Omental fat pad (tissue), 4 donors: Measurements from ENCODE around the gene TNNC2. TPM values are rescaled to one million over a fixed set of nuclear protein-coding genes. Genes with fewer than 3 reads are reported as not detected.
"Not testable (repeated sequence)": the region's sequence is repeated elsewhere in the genome, so short reads cannot be mapped to it uniquely, and the experiment has no call there.

Experiments used
- ATAC-seq: fragments of 150-250 bp; one replicate; pipeline ENCODE4 v1.9.1; 2016; ENCODE audit warnings: mild to moderate bottlenecking, moderate library complexity; ENCODE audit not compliant: low FRiP score
- DNase-seq: peaks from one replicate; pipeline ENCODE4 v3.0.0-alpha.2; 2019; ENCODE audit warnings: low spot score
- total RNA-seq, 4 donors: library from RNA; depleted of rRNA; stranded (reverse); fragments of >200 nt; gene quantifications; one replicate each; pipeline ENCODE4 v1.1.0, GENCODE V29; 2016
- TF ChIP-seq, protein P1 (sequence below), 3 donors: fragments of 450-650 bp; IDR thresholded peaks; one replicate each; pipeline ENCODE4 v1.5.1; 2016 to 2017; ENCODE audit warnings: antibody characterized with exemption in 3 of 3, mild to moderate bottlenecking in 3 of 3, moderate library complexity in 2 of 3

Gene TNNC2
- total RNA-seq, 4 donors from 2014 or later: 1.2 to 2.2 (median 1.5) TPM; not detected in 1

DNA sequence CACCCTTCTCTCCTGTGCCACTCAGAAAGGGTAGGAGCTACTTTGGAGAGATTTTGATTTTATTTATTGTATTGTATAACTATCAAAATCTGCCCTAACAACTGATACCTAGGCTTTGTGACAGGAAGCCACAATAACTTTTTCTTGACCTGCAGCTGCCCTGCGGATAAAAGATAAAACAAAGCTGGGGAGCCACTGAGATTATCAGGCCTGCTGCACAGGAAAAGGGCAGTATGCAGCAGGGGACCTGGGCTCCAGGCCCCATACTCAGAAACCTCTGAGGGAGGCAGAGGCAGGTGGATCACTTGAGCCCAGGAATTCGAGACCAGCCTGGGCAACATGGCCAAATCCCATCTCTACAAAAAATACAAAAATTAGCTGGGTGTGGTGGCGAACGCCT, 5.5 kb upstream of the TNNC2 start:
- DNase-seq (no peak), ATAC-seq (no peak)
- TF ChIP-seq, protein P1, sequence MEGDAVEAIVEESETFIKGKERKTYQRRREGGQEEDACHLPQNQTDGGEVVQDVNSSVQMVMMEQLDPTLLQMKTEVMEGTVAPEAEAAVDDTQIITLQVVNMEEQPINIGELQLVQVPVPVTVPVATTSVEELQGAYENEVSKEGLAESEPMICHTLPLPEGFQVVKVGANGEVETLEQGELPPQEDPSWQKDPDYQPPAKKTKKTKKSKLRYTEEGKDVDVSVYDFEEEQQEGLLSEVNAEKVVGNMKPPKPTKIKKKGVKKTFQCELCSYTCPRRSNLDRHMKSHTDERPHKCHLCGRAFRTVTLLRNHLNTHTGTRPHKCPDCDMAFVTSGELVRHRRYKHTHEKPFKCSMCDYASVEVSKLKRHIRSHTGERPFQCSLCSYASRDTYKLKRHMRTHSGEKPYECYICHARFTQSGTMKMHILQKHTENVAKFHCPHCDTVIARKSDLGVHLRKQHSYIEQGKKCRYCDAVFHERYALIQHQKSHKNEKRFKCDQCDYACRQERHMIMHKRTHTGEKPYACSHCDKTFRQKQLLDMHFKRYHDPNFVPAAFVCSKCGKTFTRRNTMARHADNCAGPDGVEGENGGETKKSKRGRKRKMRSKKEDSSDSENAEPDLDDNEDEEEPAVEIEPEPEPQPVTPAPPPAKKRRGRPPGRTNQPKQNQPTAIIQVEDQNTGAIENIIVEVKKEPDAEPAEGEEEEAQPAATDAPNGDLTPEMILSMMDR (IDR thresholded peaks at IDR 0.05): no peak

DNA sequence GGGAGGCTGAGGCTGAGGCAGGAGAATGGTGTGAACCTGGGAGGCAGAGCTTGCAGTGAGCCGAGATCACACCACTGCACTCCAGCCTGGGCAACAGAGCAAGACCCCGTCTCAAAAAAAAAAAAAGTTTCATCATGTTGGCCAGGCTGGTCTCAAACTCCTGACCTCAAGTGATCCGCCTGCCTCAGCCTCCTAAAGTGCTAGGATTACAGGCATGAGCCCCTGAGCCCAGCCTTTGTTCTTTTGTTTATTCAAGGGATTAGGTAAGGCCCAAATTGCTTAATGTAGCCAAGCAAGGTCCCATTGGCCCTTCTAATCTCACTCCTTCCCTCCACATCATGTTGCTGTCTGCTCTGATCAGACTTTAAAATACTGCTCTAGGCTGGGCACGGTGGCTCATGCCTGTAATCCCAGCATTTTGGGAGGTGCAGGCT, 2.6 kb upstream of the TNNC2 start:
- ATAC-seq, DNase-seq: not testable (repeated sequence)

DNA sequence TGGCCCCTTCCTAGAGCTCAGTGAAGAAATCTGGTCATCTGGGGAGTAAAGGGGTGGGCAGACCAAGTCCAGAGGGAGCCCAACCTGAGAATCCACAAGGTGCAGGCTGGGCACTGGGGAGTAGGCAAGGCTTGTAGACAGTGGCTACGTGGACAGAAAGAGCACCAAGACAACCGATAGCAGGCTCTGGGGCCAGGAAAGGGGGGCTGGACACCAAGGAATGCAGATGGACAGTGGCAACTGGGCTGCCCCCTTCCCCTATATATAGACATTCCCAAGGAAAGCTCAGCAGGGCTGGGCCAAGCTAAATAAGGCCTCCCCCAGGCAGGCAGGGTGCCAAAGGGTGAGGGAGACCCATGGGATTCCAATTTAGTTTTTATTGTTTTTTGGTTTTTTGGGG, 1.5 kb upstream of the TNNC2 start:
- TF ChIP-seq, protein P1 (IDR thresholded peaks at IDR 0.05): no peak
- DNase-seq (no peak), ATAC-seq (no peak)

DNA sequence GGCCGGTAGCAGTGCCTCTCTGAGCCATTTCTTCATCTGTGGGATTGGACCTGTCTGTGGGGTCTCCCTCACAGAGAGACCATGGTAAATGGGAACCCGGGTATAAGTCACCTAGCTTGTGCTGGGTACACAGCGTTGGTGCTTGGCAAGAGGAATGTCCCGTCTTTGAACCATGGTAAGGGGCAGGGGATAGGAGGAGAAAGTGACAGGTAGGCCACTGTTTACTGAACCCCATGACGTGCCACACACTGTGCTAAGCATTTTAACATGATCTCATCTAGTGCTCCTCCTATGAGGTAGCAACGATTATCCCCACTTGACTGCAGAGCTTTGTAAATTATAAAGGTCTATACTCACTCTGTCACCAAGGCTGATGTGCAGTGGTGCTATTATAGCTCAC, 600 bp upstream of the TNNC2 start:
- ATAC-seq (no peak), DNase-seq (no peak)
- TF ChIP-seq, protein P1 (IDR thresholded peaks at IDR 0.05): no peak

DNA sequence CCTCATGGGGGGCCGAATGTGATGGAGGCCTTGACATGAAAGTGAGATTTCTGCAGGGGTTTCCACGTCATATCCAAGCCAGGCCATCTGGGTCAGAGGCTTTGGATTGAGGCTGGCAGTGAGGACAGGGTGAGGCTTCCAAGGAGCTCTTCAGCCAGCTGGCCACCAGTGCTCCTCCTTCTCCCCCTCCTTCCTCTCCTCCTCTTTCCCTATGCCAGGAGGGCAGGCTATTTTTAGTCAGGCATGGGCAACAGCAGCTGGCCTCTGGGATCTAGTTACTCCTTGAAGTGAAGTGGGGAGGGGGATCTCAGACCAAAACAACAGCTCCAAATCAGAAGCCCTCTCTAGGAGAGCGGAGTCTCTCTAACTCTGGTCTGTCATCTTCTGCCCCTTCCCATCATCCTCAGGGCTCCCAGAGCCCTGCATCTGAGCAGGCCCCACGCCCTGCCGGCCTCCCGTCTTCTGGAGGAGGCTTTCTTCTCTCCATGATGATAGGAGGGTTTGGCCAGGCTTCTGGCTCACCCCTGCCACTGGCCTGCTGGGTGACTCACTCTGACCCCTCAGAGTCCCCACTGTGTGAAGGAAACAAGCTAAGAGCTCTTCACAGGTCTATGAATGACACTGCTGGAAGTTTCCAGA, 612 bp downstream of the TNNC2 start:
- TF ChIP-seq, protein P1 (IDR thresholded peaks at IDR 0.05): no peak
- DNase-seq (no peak), ATAC-seq (peak; percentile 31)

DNA sequence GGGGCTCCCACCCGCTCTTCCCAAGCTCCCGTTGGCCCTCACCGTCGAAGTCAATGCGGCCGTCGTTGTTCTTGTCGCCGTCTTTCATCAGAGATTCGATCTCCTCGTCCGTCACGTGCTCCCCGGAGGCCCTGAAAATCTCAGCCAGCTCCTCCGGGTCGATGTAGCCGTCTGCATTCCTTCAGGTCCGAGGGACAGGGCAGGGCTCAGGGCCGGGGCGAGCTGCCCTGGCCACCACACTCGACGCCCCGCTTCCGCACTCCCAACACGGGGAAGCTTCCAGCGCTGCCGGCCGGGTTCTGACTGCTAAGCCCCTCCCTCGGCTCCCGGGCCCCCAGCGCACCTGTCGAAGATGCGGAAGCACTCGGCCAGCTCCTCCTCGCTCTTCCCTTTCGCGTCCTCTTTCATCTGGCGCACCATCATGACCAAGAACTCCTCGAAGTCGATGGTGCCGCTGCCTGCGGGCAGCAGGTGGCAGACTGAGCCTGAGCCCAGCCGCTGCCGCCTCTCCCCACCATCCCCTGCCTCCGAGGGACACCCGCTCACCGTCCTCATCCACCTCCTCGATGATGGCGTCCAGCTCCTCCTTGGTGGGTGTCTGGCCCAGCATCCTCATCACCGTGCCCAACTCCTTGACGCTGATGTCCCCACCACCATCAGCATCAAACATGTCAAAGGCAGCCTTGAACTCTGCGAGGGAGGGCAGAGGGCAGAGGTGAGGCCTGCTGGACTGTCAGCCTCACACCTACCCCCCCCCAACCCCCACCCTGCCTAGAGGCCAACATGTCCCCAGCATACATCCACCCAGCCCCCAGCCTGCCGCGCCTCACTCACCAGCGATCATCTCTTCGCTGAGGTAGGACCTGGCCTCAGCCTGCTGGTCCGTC, 2.9 kb downstream of the TNNC2 start:
- DNase-seq (no peak), ATAC-seq (peak; percentile 50)
- TF ChIP-seq, protein P1 (IDR thresholded peaks at IDR 0.05): no peak

DNA sequence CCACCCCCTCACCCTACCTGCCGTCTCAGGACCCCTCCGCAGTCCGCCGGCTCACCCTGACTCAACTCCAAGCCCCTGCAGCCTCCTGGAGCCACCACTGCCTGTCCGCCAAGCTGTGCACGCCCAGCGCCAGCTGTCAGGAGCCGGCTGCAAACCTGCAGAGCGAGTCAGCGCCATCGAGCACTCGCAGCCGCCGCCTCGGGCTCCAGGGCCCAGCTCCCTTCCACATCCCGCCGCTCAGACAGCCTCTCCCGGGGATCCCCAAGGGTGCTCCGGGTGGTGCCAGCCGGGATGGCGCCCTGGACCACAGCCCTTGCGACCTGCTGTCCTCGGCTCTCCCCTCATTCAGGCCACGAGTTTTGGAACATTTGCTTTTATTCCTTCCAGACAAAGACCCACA, 4.3 kb downstream of the TNNC2 start:
- ATAC-seq (no peak), DNase-seq (no peak)
- TF ChIP-seq, protein P1 (IDR thresholded peaks at IDR 0.05): no peak
